HCT116 (cell line): Measurements from ENCODE around the gene AGL. TPM values are rescaled to one million over a fixed set of nuclear protein-coding genes. Genes with fewer than 3 reads are reported as not detected.

Experiments
- ATAC-seq: fragments of 200-7000 bp; cut with Tn5 transposase; 2 replicates; pipeline ENCODE4 v1.9.1; 2020; ENCODE audit warnings: mild to moderate bottlenecking, moderate library complexity
- BruUV-seq: library from RNA; stranded (reverse); fragments of 400-500 nt; replicated peaks from 2 replicates; lab custom pipeline; 2021; lab: Mats Ljungman, UMichigan
- CTCF ChIA-PET: fragments of 300-600 bp; sonication (Branson Sonifier 250); formaldehyde crosslinking; loops from one replicate; lab custom pipeline; 2021; ENCODE audit warnings: antibody characterized with exemption; lab: Charles Lee
- POLR2A ChIA-PET: fragments of 300-600, 350-600 bp; sonication (Branson Sonifier 250); formaldehyde crosslinking; loops from one replicate; lab custom pipeline; 2021; ENCODE audit warnings: antibody characterized with exemption; lab: Charles Lee
- RAD21 ChIA-PET, 2 experiments: fragments of 300-600 bp; sonication (Branson Sonifier 250); formaldehyde crosslinking; loops; one replicate each; lab custom pipeline; 2023; ENCODE audit warnings: low total read pairs in 2 of 2; ENCODE audit not compliant: uncharacterized antibody in 2 of 2, unreplicated experiment in 2 of 2, low non-redundant PET in 1 of 2; lab: Charles Lee
- DNase-seq: peaks from one replicate; pipeline ENCODE4 v3.0.0-alpha.2; 2010; ENCODE audit warnings: low read depth, low spot score
- H2AFZ ChIP-seq: fragments of 200-600 bp; shearing (Covaris generic), sonication (generic); 2 replicates; pipeline ENCODE4 v1.6.1; 2017; ENCODE audit warnings: low read depth, mixed run types, mixed read lengths, antibody characterized with exemption, low read length; ENCODE audit not compliant: poor library complexity, severe bottlenecking
- H3K27ac ChIP-seq: 2 replicates; pipeline ENCODE4 v1.5.1; 2012; ENCODE audit warnings: low read depth, low read length
- H3K27me3 ChIP-seq: fragments of 200-600 bp; sonication (generic); 2 replicates; pipeline ENCODE4 v1.6.1; 2016; ENCODE audit warnings: mixed run types, low read length, mixed read lengths; ENCODE audit not compliant: insufficient read depth
- H3K36me3 ChIP-seq, 2 experiments: fragments of 200-500 bp in 1 of 2; fragments of 200-600 bp in 1 of 2; sonication (Bioruptor generic) in 1 of 2; sonication (generic) in 1 of 2; 2 replicates each; pipeline versions ENCODE4 v1.5.1 to v1.6.1; 2014 to 2016; ENCODE audit warnings: low read length in 2 of 2, inconsistent platforms in 1 of 2, mixed read lengths in 1 of 2, mixed run types in 1 of 2; ENCODE audit not compliant: insufficient read depth in 2 of 2, control insufficient read depth in 1 of 2
- H3K4me1 ChIP-seq, 2 experiments: fragments of 200-600 bp in 1 of 2; sonication (generic) in 1 of 2; 2 replicates each; pipeline versions ENCODE4 v1.5.1 to v1.6.1; 2012 to 2017; ENCODE audit warnings: low read length in 2 of 2, inconsistent platforms in 1 of 2, mild to moderate bottlenecking in 1 of 2, mixed read lengths in 1 of 2, mixed run types in 1 of 2, moderate library complexity in 1 of 2; ENCODE audit not compliant: insufficient read depth in 2 of 2, control insufficient read depth in 1 of 2
- H3K4me2 ChIP-seq: fragments of 200-600 bp; sonication (generic); 2 replicates; pipeline ENCODE4 v1.6.1; 2017; ENCODE audit warnings: mixed run types, low read length, mixed read lengths
- H3K4me3 ChIP-seq, 2 experiments: fragments of 200-600 bp in 1 of 2; sonication (generic) in 1 of 2; replicated peaks in 1 of 2; 2 replicates each; pipeline ENCODE4 v1.5.1; 2011 to 2016; ENCODE audit warnings: low read length in 2 of 2, control low read depth in 1 of 2, low read depth in 1 of 2, mild to moderate bottlenecking in 1 of 2, mixed read lengths in 1 of 2, mixed run types in 1 of 2
- H3K79me2 ChIP-seq: fragments of 200-600 bp; sonication (generic); 2 replicates; pipeline ENCODE4 v1.6.1; 2017; ENCODE audit warnings: mild to moderate bottlenecking, mixed run types, low read length, moderate library complexity, mixed read lengths; ENCODE audit not compliant: insufficient read depth
- H3K9ac ChIP-seq: fragments of 200-600 bp; sonication (generic); 2 replicates; pipeline ENCODE4 v1.6.1; 2016; ENCODE audit warnings: low read length, mixed read lengths
- H3K9me2 ChIP-seq: fragments of 200-600 bp; sonication (generic), shearing (Covaris generic); 2 replicates; pipeline ENCODE4 v1.6.1; 2017; ENCODE audit warnings: mixed run types, mild to moderate bottlenecking, moderate library complexity; ENCODE audit not compliant: insufficient read depth
- H3K9me3 ChIP-seq, 2 experiments: fragments of 200-500 bp in 1 of 2; fragments of 200-600 bp in 1 of 2; sonication (Bioruptor generic) in 1 of 2; sonication (generic) in 1 of 2; 2 replicates each; pipeline ENCODE4 v1.6.1; 2014 to 2017; ENCODE audit warnings: low read length in 2 of 2, mixed read lengths in 2 of 2, inconsistent platforms in 1 of 2, low read depth in 1 of 2, mild to moderate bottlenecking in 1 of 2, mixed run types in 1 of 2, moderate library complexity in 1 of 2; ENCODE audit not compliant: control insufficient read depth in 1 of 2, insufficient read depth in 1 of 2
- H4K20me1 ChIP-seq: fragments of 200-600 bp; sonication (generic), shearing (Covaris generic); 2 replicates; pipeline ENCODE4 v1.6.1; 2017; ENCODE audit warnings: mixed run types, mild to moderate bottlenecking, moderate library complexity; ENCODE audit not compliant: insufficient read depth
- EGR1 ChIP-seq: IDR thresholded peaks from 2 replicates; pipeline ENCODE4 v1.6.1; 2012; ENCODE audit warnings: low read depth
- EZH2 ChIP-seq: fragments of 200-600 bp; sonication (generic); IDR thresholded peaks from 2 replicates; pipeline ENCODE4 v1.6.1; 2017; ENCODE audit warnings: antibody characterized with exemption, mixed run types
- EZH2phosphoT487 ChIP-seq: fragments of 200-600 bp; IDR thresholded peaks from 2 replicates; pipeline ENCODE4 v1.6.1; 2018; ENCODE audit warnings: antibody characterized with exemption, borderline replicate concordance
- FOSL1 ChIP-seq: IDR thresholded peaks from 2 replicates; pipeline ENCODE4 v1.6.1; 2012; ENCODE audit warnings: low read depth
- JUND ChIP-seq: IDR thresholded peaks from 2 replicates; pipeline ENCODE4 v1.6.1; 2012
- POLR2AphosphoS5 ChIP-seq: IDR thresholded peaks from 2 replicates; pipeline ENCODE4 v1.6.1; 2011; ENCODE audit warnings: mild to moderate bottlenecking, low read depth, low read length, moderate library complexity
- SIN3A ChIP-seq: IDR thresholded peaks from 2 replicates; pipeline ENCODE4 v1.6.1; 2012; ENCODE audit warnings: low read depth
- TCF7L2 ChIP-seq: IDR thresholded peaks from 2 replicates; pipeline ENCODE4 v1.7.0; 2011; ENCODE audit warnings: borderline replicate concordance, inconsistent platforms; ENCODE audit not compliant: insufficient read depth, insufficient read length; ENCODE audit errors: extremely low read depth
- YY1 ChIP-seq: IDR thresholded peaks from 2 replicates; pipeline ENCODE4 v1.6.1; 2011; ENCODE audit warnings: low read length, low read depth, moderate library complexity, mild to moderate bottlenecking; ENCODE audit not compliant: insufficient replicate concordance; ENCODE audit errors: extremely low read depth
- ZFX ChIP-seq: fragments of 450-650 bp; IDR thresholded peaks from 2 replicates; pipeline ENCODE4 v1.6.1; 2017
- intact Hi-C: fragments of 100-400 bp; cut with micrococcal nuclease; formaldehyde crosslinking; loops from 2 replicates; pipeline ENCODE4 v1.10.0; 2022
- total RNA-seq: library from RNA; stranded (reverse); gene quantifications from one replicate; pipeline ENCODE4 v1.2.1, GENCODE V29; 2021; ENCODE audit not compliant: unreplicated experiment
- TF ChIP-seq, protein P1 (sequence below): IDR thresholded peaks from 2 replicates; pipeline ENCODE4 v1.6.1; 2012

Gene AGL
- total RNA-seq, 1 experiment from 2014 or later = 19.4 TPM

DNA sequence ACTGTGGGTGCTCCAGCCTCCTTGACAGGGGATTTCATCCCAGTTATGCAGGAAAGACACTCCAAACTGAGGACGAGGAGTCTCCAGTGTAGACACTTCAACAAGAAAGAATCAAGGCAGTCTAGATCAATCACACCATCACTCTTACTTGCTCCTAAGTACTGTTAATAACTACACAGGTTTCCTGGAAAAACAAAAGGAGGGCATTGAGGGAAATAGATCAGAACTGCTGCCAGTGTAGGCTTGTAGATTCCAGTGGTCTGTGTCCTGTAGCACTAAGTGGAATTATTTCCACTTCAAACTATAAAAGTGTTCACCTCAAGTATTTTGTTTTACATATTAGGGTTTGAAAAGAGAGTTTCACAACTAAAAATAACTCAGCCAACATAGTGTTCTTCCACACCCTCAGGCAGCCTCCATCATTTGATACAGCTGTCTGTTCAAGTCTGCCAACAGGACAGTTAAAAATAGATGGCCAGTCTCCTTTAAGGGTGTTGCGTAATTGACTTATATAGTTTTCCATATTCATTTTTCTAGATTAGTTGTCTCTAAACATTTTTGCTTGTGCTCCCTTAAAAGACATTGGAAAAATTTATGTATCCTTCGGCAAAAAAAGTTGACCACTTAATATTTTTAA is 32.0 kb upstream of the AGL start:
- intact Hi-C loops = no loop called here
- H3K36me3 ChIP-seq = no peaks in the 10 kb centered on the region
- ATAC-seq (no peak), DNase-seq (no peak)
- BruUV-seq = no TSS peak
- CTCF ChIA-PET = no interaction called here
- H3K9ac ChIP-seq = no peak overlapping the region
- no peaks in the 10 kb centered on the region for H4K20me1 ChIP-seq
- H3K4me1 ChIP-seq = no peaks in the 10 kb centered on the region
- H3K79me2 ChIP-seq = no peaks in the 10 kb centered on the region
- no peak overlapping the region for H3K27ac ChIP-seq
- no peak overlapping the region for H3K4me2 ChIP-seq
- RAD21 ChIA-PET = no interaction called here
- TF ChIP-seq EZH2phosphoT487 (no peak), EZH2 (no peak), FOSL1 (no peak)
- TF ChIP-seq, protein P1, sequence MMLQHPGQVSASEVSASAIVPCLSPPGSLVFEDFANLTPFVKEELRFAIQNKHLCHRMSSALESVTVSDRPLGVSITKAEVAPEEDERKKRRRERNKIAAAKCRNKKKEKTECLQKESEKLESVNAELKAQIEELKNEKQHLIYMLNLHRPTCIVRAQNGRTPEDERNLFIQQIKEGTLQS = no peak
- TF ChIP-seq, all 23 proteins: peak for 0
- Histone ChIP-seq H3K4me3 (no peak overlapping the region), H2AFZ (no peak overlapping the region), H3K9me2 (no peaks in the 10 kb centered on the region), H3K9me3 (no peaks in the 10 kb centered on the region), H3K27me3 (no peaks in the 10 kb centered on the region)
- POLR2A ChIA-PET = no interaction called here

DNA sequence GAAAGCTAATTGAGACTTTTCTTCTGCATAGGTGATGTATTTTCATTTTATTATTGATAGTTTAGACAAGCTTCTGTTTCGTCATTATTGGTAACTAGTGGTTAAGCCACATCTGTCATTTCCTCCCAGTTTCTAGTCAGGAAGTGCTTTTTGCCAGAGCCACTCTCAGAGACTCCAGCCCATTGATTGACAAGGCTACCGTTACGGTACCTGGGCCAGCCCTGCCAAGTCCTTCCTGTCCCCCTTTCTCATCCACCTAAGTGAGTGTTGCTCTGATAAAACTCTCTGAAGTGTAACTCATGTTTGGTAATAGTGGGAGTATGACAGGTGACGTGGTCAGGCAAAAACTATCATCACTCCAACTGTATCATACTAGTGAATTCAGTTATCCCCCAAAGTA is 29.6 kb upstream of the AGL start:
- H3K4me3 ChIP-seq = no peak overlapping the region
- no peaks in the 10 kb centered on the region for H3K9me2 ChIP-seq
- ATAC-seq = no peak
- no peak for DNase-seq
- ChIA-PET POLR2A (no interaction called here), CTCF (no interaction called here), RAD21 (no interaction called here)
- no peak overlapping the region for H2AFZ ChIP-seq
- no peaks in the 10 kb centered on the region for H4K20me1 ChIP-seq
- no peaks in the 10 kb centered on the region for H3K9me3 ChIP-seq
- no peak overlapping the region for H3K4me2 ChIP-seq
- H3K79me2 ChIP-seq = no peaks in the 10 kb centered on the region
- intact Hi-C loops = no loop called here
- H3K36me3 ChIP-seq = no peaks in the 10 kb centered on the region
- no peaks in the 10 kb centered on the region for H3K27me3 ChIP-seq
- no peak overlapping the region for H3K9ac ChIP-seq
- TF ChIP-seq SIN3A (no peak), ZFX (no peak), JUND (no peak), TCF7L2 (no peak), EGR1 (no peak), FOSL1 (no peak), YY1 (no peak), POLR2AphosphoS5 (no peak)
- H3K27ac ChIP-seq = no peak overlapping the region
- H3K4me1 ChIP-seq = no peaks in the 10 kb centered on the region
- no TSS peak for BruUV-seq
